ENCODE data around the gene B3GNT5.
A peak's percentile ranks its signal among the peaks of the same experiment; 100 is the strongest.

The B3GNT5 gene

DNA sequence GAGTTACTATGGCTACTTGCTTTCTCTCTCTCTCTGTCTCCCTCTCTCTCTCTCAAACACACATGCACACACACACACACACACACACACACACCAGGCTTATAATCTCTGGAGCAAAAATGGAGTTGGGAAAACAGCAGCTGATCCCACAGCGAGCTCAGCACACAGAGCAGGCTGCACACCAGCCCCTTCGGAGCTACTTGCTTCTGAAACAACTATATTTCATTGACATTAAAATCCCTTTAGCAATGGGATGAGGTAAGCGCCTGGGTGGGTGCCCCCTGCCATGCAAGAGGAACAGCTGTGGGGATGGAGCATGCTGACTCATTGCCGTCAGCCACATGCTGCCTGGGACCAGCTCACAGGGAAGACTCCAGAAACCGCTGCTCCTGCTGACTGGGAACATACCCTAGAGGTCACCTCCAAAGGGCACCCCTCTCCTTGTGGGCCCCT lies 45.7 kb downstream of the B3GNT5 start (continued):
- TF ChIP-seq ZNF585B (tag by site-specific recombination; IDR thresholded peaks at IDR 0.05) (no peak), GLI4 (tag by site-specific recombination; IDR thresholded peaks at IDR 0.05) (no peak), RBAK (tag by site-specific recombination; IDR thresholded peaks at IDR 0.05) (no peak), ZNF514 (tag by site-specific recombination; IDR thresholded peaks at IDR 0.05) (no peak), ZNF501 (tag by site-specific recombination; IDR thresholded peaks at IDR 0.05) (no peak), SALL2 (tag by site-specific recombination; IDR thresholded peaks at IDR 0.05; ENCODE audit: borderline replicate concordance) (no peak), ZNF341 (tag by site-specific recombination; IDR thresholded peaks at IDR 0.05; ENCODE audit: low read depth) (peak; percentile 60), ZNF600 (tag by site-specific recombination; IDR thresholded peaks at IDR 0.05) (peak; percentile 77), KLF8 (tag by site-specific recombination; IDR thresholded peaks at IDR 0.05) (0 out of 2 replicates have a peak, but pooled peaks have one; percentile 26), TRIM28 (IDR thresholded peaks at IDR 0.05; ENCODE audit: borderline replicate concordance, low read length) (no peak), ZNF169 (tag by site-specific recombination; IDR thresholded peaks at IDR 0.05) (no peak), IKZF3 (tag by site-specific recombination; IDR thresholded peaks at IDR 0.05) (peak; percentile 68; the same call in 1 of the 2 replicates), KLF1 (tag by site-specific recombination; IDR thresholded peaks at IDR 0.05) (no peak), ZNF510 (tag by site-specific recombination; IDR thresholded peaks at IDR 0.05; ENCODE audit: insufficient replicate concordance) (no peak), SP3 (tag by site-specific recombination; IDR thresholded peaks at IDR 0.05) (no peak), ZNF747 (tag by site-specific recombination; IDR thresholded peaks at IDR 0.05) (no peak), ZNF239 (tag by site-specific recombination; IDR thresholded peaks at IDR 0.05) (no peak), ZNF292 (tag by site-specific recombination; IDR thresholded peaks at IDR 0.05; ENCODE audit: borderline replicate concordance, low read depth) (no peak), ZNF391 (tag by site-specific recombination; IDR thresholded peaks at IDR 0.05; ENCODE audit: borderline replicate concordance, low read depth) (no peak), ZNF561 (tag by site-specific recombination; IDR thresholded peaks at IDR 0.05; ENCODE audit: borderline replicate concordance) (no peak), ZNF571 (tag by site-specific recombination; IDR thresholded peaks at IDR 0.05) (no peak), ZNF19 (tag by site-specific recombination; IDR thresholded peaks at IDR 0.05; ENCODE audit: low read depth) (no peak), ZNF248 (tag by site-specific recombination; IDR thresholded peaks at IDR 0.05) (no peak), ZNF2 (tag by site-specific recombination; IDR thresholded peaks at IDR 0.05) (no peak), ZNF274 (IDR thresholded peaks at IDR 0.05; ENCODE audit: low read length) (no peak), ZNF274 (tag by site-specific recombination; IDR thresholded peaks at IDR 0.05; ENCODE audit: borderline replicate concordance) (no peak), ZNF223 (tag by site-specific recombination; IDR thresholded peaks at IDR 0.05) (no peak), ZNF132 (tag by site-specific recombination; IDR thresholded peaks at IDR 0.05; ENCODE audit: borderline replicate concordance) (no peak), ZNF555 (tag by site-specific recombination; conservative IDR thresholded peaks at IDR 0.05) (no peak), KLF16 (tag by site-specific recombination; IDR thresholded peaks at IDR 0.05) (no peak)
- TF ChIP-seq, protein P1, sequence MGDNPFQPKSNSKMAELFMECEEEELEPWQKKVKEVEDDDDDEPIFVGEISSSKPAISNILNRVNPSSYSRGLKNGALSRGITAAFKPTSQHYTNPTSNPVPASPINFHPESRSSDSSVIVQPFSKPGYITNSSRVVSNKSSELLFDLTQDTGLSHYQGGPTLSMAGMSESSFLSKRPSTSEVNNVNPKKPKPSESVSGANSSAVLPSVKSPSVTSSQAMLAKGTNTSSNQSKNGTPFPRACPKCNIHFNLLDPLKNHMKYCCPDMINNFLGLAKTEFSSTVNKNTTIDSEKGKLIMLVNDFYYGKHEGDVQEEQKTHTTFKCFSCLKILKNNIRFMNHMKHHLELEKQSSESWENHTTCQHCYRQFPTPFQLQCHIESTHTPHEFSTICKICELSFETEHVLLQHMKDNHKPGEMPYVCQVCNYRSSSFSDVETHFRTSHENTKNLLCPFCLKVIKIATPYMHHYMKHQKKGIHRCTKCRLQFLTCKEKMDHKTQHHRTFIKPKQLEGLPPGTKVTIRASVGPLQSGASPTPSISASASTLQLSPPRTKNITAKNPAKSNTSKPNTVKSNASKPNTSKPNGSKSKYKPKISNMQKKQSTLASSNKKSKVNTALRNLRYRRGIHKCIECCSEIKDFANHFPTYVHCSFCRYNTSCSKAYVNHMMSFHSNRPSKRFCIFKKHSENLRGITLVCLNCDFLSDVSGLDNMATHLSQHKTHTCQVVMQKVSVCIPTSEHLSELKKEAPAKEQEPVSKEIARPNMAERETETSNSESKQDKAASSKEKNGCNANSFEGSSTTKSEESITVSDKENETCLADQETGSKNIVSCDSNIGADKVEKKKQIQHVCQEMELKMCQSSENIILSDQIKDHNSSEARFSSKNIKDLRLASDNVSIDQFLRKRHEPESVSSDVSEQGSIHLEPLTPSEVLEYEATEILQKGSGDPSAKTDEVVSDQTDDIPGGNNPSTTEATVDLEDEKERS (tag by site-specific recombination; IDR thresholded peaks at IDR 0.05): no peak
- TF ChIP-seq, protein P2, sequence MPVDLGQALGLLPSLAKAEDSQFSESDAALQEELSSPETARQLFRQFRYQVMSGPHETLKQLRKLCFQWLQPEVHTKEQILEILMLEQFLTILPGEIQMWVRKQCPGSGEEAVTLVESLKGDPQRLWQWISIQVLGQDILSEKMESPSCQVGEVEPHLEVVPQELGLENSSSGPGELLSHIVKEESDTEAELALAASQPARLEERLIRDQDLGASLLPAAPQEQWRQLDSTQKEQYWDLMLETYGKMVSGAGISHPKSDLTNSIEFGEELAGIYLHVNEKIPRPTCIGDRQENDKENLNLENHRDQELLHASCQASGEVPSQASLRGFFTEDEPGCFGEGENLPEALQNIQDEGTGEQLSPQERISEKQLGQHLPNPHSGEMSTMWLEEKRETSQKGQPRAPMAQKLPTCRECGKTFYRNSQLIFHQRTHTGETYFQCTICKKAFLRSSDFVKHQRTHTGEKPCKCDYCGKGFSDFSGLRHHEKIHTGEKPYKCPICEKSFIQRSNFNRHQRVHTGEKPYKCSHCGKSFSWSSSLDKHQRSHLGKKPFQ (tag by site-specific recombination; IDR thresholded peaks at IDR 0.05): no peak
- TF ChIP-seq, protein P3, sequence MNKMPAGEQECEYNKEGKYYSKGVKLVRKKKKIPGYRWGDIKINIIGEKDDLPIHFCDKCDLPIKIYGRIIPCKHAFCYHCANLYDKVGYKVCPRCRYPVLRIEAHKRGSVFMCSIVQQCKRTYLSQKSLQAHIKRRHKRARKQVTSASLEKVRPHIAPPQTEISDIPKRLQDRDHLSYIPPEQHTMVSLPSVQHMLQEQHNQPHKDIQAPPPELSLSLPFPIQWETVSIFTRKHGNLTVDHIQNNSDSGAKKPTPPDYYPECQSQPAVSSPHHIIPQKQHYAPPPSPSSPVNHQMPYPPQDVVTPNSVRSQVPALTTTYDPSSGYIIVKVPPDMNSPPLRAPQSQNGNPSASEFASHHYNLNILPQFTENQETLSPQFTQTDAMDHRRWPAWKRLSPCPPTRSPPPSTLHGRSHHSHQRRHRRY (tag by site-specific recombination; IDR thresholded peaks at IDR 0.05): no peak
- TF ChIP-seq, protein P4, sequence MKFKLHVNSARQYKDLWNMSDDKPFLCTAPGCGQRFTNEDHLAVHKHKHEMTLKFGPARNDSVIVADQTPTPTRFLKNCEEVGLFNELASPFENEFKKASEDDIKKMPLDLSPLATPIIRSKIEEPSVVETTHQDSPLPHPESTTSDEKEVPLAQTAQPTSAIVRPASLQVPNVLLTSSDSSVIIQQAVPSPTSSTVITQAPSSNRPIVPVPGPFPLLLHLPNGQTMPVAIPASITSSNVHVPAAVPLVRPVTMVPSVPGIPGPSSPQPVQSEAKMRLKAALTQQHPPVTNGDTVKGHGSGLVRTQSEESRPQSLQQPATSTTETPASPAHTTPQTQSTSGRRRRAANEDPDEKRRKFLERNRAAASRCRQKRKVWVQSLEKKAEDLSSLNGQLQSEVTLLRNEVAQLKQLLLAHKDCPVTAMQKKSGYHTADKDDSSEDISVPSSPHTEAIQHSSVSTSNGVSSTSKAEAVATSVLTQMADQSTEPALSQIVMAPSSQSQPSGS (tag by site-specific recombination; IDR thresholded peaks at IDR 0.05; ENCODE audit: low read depth): no peak
- TF ChIP-seq, protein P5, sequence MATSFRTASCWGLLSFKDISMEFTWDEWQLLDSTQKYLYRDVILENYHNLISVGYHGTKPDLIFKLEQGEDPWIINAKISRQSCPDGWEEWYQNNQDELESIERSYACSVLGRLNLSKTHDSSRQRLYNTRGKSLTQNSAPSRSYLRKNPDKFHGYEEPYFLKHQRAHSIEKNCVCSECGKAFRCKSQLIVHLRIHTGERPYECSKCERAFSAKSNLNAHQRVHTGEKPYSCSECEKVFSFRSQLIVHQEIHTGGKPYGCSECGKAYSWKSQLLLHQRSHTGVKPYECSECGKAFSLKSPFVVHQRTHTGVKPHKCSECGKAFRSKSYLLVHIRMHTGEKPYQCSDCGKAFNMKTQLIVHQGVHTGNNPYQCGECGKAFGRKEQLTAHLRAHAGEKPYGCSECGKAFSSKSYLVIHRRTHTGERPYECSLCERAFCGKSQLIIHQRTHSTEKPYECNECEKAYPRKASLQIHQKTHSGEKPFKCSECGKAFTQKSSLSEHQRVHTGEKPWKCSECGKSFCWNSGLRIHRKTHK (tag by site-specific recombination; IDR thresholded peaks at IDR 0.05): no peak

Measured in HEK293 (cell line).